SKM-1 (cell line): ENCODE measurements around the gene TAOK3.
"Not testable (repeated sequence)": the region's sequence is repeated elsewhere in the genome, so short reads cannot be mapped to it uniquely, and the experiment has no call there.

Experiments used
- DNase-seq: peaks from one replicate; lab custom pipeline; 2025; ENCODE audit not compliant: unreplicated experiment; lab: John Stamatoyannopoulos, UW

TAOK3 gene

DNA sequence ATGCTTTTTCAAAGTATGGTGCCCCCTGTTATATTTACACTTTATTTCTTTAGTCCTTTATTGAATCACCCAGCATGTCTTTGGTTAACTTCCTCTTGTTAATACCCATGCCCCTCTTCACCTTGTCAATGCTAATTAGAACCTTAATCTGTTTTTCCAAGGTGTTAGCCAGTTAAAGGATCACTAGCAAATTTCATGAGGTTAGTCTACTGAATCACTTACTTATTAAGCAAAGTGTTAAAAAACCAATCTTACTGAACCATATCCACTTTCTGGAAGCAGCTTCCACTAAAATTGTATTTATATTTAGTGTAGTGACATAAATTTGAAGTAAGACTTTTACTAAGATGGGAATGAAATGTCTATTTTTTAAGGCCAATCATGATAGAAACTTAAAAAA is 27.9 kb downstream of the TAOK3 start:
- DNase-seq = no peak

DNA sequence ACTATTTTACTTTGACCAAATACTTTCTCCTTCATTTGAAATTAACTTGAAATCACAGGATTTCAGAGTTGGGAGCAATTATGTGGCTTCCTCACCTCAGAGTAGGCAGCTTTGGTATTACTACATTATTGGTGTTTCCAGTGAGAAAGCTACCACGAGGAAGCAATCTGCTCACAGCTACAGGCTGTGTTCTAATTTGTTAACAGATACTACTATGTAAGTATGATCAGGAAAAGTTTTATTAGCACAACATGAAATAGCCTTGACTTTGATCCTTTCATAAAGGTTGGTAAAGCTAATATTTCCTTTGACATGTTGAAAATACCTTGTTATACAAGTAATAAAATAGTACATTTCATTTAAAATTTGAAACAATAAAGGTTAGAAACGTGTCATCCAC is 30.6 kb downstream of the TAOK3 start:
- DNase-seq = no peak

DNA sequence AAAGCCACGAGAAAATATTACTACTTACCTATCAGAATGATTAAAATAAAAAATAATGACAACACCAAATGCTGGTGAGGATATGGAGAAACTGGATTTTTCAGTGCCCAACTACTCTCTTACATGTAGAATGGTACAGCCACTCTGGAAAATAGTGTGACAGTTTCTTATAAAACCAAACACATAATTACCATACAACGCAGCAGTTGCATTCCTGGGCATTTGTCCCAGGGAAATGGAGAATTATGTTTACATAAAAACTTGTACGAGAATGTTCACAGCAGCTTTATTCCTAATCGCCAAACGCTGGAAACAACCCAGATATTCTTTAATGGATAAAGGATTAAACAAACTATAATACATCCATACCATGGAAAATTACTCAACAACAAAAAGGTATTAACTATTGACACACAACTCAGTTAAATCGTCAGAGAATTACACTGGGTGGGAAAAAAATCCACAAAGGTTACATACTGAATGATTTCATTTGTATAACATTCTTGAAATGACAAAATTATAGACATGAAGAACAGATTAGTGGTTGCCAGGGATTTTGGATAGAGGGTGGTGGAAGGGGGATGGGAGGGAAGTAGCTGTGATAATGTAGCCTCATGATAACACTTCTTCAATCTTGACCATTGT is 35.4 kb downstream of the TAOK3 start:
- DNase-seq = no peak

DNA sequence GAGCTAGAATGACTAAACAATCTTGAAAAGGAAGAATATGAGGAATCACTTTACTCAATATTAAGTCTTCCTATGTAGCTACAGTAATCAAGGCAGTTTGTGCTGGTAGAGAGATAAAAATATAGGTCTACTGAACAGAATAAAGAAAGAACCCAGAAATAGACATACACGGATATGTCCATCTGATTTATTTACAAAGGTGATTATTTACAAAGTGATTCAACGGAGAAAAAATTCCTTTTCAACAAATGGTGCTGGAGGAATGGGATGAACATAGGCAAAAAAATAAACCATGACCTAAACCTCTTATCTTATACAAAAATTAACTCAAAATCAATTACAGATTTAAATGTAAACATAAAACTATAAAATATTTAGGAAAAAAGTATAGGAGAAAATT is 36.6 kb downstream of the TAOK3 start:
- no peak for DNase-seq

DNA sequence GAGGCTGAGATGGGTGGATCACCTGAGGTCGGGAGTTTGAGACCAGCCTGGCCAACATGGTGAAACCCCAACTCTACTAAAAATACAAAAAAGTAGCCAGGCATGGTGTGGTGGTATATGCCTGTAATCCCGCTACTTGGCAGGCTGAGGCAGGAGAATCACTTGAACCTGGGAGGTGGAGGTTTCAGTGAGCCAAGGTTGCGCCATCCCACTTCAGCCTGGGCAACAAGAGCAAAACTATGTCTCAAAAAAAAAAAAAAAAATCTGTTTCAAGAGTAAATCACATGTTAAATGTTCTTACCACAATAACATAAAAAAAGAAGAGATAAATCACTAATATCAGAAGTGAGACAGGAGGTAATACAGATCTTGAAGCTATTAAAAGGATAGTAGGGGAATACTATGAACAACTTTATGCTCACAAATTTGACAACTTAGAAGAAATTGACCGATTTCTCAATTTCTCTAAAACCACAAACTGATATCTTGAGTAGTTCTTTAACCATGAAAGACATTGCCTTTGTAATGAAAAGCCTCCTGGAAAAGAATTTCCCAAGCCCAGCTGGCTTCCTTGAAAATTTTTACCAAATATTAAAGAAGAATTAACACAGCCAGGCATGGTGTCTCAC is 37.7 kb downstream of the TAOK3 start:
- DNase-seq = no peak

DNA sequence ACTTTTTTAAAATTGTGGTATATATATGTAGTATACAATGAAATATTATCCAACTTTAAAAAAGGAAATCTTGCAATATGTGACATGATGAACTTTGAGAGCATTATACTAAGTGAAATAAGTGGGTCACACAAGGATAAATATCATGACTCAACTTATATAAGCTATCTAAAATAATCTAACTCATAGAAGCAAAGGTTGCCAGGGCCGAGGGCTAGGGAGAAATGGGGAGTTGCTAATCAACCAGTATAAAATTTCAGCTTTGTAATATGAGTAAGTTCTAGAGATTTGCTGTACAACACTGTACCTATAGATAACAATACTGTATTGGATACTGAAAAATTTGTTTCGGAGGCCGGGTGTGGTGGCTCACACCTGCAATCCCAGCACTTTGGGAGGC is 38.5 kb downstream of the TAOK3 start:
- no peak for DNase-seq

- peak; percentile 54 for DNase-seq
Observed at GRCh38 chr12:118332511-118332910, 40.2 kb downstream of the TAOK3 start.

GRCh38 chr12:118330421-118331018 is 42.2 kb downstream of the TAOK3 start:
- DNase-seq = peak; percentile 58

DNA sequence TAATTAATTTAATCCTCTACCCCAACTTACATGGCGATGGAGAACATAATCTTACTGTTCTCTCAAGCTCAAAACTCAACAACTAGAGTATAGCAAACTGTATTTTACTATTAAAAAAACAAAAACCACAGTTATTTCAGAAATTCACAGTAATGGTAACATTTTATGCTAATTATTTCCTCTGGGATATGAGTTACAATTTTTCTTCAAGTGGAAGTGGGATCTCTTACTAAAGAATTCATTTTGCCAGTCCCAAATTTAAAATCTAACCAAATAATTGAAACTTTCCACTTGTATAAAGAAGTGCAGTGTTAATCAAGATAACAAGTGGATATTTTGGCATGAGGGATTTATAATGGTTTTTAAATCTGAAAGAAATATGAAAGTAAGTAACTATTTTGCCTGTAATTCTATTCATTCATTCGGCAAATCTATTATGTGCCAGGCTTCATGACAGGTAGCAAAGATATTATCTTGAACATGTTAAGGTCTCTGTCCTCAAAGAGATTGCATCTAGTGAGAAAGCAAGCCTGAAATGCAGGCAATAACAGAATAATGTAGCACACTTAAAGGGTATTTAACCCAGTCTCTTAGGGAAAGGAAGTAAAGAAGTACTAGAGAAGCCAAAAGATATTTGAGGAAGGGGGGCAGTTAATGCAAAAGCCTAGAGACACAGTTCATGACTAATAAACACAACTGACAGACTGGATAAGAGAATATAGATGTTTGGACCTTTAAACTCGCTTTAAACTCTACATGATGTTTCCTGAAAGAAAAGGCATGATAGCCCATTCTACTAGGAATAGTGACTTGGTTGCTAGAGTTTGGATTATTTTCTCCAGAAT is 44.0 kb downstream of the TAOK3 start:
- DNase-seq = no peak

DNA sequence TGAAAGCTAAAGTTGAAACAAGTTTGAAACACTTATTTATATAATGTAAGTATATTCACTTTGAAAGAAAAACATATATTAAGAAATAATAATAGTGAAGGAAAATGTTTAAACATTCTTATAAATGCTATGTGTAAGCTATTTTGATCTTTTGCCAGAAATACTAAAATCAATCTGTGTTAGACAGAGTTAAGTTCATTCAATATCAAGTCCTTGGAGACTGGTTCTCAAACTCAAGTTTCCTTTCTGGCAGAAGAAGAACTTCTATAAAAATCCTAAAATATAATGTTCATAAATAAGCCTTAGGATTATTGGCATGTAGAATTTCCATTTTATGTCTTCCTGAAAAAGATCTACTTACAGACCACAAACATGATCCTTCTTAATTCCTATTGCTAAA is 45.3 kb downstream of the TAOK3 start:
- DNase-seq = no peak

- DNase-seq = no peak
Observed at GRCh38 chr12:118326991-118327390, 45.7 kb downstream of the TAOK3 start.

DNA sequence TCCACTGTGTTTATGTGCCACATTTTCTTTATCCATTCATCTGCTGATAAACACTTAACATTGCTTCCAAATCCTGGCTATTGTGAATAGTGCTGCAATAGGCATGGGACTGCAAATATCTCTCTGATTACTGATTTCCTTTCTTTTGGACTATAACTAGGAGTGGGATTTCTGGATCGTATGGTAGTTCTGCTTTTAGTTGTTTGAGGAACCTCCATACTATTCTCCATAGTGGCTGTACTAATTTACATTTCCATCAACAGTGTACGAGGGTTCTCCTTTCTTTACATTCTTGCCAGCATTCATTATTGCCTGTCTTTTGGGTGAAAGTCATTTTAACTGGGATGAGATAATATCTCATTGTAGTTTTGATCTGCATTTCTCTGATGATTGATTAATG is 47.6 kb downstream of the TAOK3 start:
- no peak for DNase-seq

DNA sequence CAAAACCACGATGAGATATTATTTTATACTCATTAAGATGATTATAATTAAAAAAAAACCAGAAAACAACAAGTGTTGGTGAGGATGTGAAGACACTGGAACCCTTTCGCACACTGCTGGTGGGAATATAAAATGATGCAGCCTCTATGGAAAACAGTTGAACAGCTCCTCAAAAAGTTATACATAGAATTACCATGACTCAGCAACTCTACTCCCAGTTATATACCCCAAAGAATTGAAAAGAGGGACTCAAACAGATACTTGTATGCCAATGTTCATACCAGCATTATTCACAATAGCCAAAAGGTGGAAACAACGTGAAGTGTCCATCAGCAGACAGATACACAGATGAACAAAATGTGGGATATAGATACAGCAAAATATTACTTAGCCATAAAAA is 53.1 kb downstream of the TAOK3 start:
- DNase-seq = no peak

- DNase-seq = no peak
Observed at GRCh38 chr12:118318744-118319143, 54.0 kb downstream of the TAOK3 start.

DNA sequence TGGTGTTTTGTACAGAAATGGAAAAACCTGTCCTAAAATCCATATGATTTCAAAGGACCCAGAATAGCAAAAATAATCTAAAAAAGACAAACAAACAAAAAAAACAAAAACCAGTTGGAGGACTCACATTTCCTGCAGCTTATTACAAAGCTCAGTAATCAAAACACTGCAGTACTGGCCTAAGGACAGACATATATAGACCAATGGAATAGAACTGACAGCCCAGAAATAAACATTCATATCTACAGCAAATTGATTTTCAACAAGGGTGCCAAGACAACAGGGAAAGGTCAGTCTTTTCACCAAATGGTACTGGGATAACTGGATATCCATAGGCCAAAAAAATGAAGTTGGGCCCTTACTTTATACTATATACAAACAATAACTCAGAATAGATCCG is 55.0 kb downstream of the TAOK3 start:
- DNase-seq = no peak

DNA sequence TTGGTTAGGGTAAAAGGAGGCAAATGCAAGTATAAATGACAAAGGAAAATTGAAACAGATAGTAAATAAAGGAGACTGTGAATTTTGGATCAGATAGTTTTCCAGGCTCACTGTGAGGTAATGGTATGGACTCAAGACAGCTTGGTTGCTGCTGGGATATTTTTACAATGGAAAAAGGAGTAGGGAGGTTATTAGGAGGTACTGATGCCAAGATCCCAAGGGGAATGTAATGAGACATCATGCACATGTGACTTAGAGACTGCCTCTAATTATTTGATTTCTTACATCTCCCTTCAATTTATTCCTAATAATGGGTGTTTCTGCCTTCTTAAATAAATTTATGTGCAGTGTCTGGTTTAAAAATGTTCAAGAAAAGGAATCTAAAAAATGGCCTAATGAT is 56.9 kb downstream of the TAOK3 start:
- DNase-seq = no peak

DNA sequence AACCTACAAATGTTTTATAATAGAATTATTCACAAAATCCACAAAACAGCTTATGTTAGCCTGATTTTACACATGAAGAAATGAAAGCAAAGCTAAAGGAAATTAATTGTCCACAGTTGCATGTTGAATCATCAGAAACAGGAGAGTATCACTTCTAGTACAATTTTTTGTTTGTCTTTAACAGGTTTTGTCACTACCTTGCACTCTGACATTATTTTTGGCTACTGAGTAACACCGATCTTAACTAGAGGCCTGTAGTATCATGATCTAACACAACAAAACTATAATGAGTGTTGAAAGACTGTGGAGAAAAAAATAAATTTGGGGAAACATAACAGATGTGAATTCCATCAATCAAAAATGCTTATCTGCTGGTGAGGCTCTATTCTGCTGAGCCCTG is 60.1 kb downstream of the TAOK3 start:
- no peak for DNase-seq

DNA sequence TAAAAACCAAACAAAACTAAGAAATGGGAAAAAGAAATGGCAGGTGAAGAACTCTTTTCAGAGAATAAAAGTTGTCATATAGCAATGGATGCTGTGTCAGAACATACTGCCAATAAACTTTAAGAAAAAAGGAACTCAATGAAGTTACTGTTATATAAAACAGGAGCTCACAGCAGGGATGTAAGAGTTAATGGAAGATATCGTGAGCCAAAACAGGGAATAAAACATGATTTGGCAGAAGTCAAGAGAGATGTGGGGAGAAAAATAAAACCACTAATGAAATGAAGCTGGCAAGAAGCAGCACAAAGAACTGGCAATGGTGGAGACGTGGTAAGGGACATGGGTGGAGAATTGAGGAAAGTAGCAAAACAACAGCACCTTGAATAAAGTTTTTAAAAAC is 61.0 kb downstream of the TAOK3 start:
- no peak for DNase-seq

DNA sequence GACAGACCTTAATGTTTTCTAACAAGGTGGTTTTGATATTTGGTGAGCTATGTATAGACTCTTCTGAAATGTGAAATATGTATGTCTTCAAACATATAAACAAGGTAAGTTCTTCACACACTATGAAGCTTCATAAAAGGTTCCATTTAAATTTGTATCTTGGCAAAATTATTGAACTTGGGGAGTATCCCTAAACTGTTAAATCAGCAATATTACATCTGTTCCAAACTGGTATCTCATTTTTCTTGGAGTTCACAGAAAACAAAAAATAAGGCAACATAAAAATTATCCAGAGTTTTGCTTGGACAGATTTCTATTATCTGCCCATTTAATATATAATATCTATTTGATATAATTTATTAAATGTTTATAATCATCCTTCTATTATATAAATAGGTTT is 62.4 kb downstream of the TAOK3 start:
- DNase-seq = no peak

DNA sequence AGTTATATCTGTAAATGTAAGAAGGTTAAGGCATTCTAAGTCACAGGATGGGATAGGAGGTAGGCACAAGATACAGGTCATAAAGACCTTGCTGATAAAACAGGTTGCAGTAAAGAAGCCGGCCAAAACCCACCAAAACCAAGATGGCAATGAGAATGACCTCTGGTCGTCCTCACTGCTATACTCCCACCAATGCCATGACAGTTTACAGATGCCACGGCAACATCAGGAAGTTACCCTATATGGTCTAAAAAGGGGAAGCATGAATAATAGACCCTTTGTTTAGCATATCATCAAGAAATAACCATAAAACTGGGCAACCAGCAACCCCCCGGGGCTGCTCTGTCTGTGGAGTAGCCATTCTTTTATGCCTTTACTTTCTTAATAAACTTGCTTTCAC is 64.7 kb downstream of the TAOK3 start:
- DNase-seq = not testable (repeated sequence)

GRCh38 chr12:118307069-118307954 is 65.4 kb downstream of the TAOK3 start:
- DNase-seq = no peak
